WTC11 (cell line): ENCODE measurements around the gene KANK3. TPM values are rescaled to one million over a fixed set of nuclear protein-coding genes. Genes with fewer than 3 reads are reported as not detected.

ENCODE experiments used
- ATAC-seq: fragments of 200-7000 bp; cut with Tn5 transposase; 2 replicates; pipeline ENCODE4 v1.10.0; 2021; ENCODE audit warnings: mild to moderate bottlenecking, moderate library complexity
- CTCF ChIA-PET: fragments of 300-600 bp; sonication (Branson Sonifier 250); formaldehyde crosslinking; loops from one replicate; lab custom pipeline; 2021; ENCODE audit warnings: antibody characterized with exemption; lab: Charles Lee
- POLR2A ChIA-PET: fragments of 350-600 bp; sonication (Branson Sonifier 250); formaldehyde crosslinking; loops from one replicate; lab custom pipeline; 2021; ENCODE audit warnings: antibody characterized with exemption; lab: Charles Lee
- DNase-seq: peaks from one replicate; pipeline ENCODE4 v3.0.0; 2021; ENCODE audit warnings: low spot score
- H3K27ac Mint-ChIP-seq: 2 replicates; pipeline ENCODE4 v1.8.0; 2021; ENCODE audit warnings: mixed read lengths
- H3K27me3 Mint-ChIP-seq: 2 replicates; pipeline ENCODE4 v1.8.0; 2021; ENCODE audit warnings: low read depth, mild to moderate bottlenecking, moderate library complexity, mixed read lengths
- H3K36me3 Mint-ChIP-seq: 2 replicates; pipeline ENCODE4 v1.8.0; 2021; ENCODE audit warnings: mixed read lengths
- H3K4me1 Mint-ChIP-seq: 2 replicates; pipeline ENCODE4 v1.8.0; 2022; ENCODE audit warnings: mixed read lengths
- H3K4me3 Mint-ChIP-seq: 2 replicates; pipeline ENCODE4 v1.8.0; 2021; ENCODE audit warnings: mild to moderate bottlenecking, moderate library complexity, mixed read lengths
- H3K9me3 Mint-ChIP-seq: 2 replicates; pipeline ENCODE4 v1.8.0; 2021; ENCODE audit warnings: mixed read lengths
- ATF3 ChIP-seq: sonication (generic); formaldehyde crosslinking; conservative IDR thresholded peaks from 2 replicates; pipeline ENCODE4 v1.8.1; 2022; ENCODE audit warnings: mild to moderate bottlenecking, missing genetic modification reagents
- GABPB1 ChIP-seq: sonication (generic); formaldehyde crosslinking; IDR thresholded peaks from 2 replicates; pipeline ENCODE4 v1.8.1; 2023; ENCODE audit warnings: mild to moderate bottlenecking, missing genetic modification reagents
- HMGXB4 ChIP-seq: sonication (generic); formaldehyde crosslinking; IDR thresholded peaks from 2 replicates; pipeline ENCODE4 v1.8.1; 2023; ENCODE audit warnings: mild to moderate bottlenecking, moderate library complexity, missing genetic modification reagents
- KAT7 ChIP-seq: sonication (generic); formaldehyde crosslinking; IDR thresholded peaks from 2 replicates; pipeline ENCODE4 v1.8.1; 2023; ENCODE audit warnings: missing genetic modification reagents, mild to moderate bottlenecking, borderline replicate concordance
- MYBL2 ChIP-seq: sonication (generic); formaldehyde crosslinking; IDR thresholded peaks from 2 replicates; pipeline ENCODE4 v1.8.1; 2023; ENCODE audit warnings: mild to moderate bottlenecking, moderate library complexity, missing genetic modification reagents
- NFE2L1 ChIP-seq: sonication (generic); formaldehyde crosslinking; IDR thresholded peaks from 2 replicates; pipeline ENCODE4 v1.8.1; 2023; ENCODE audit warnings: missing genetic modification reagents
- OVOL2 ChIP-seq: fragments of 250-450 bp; sonication (Bioruptor Pico); IDR thresholded peaks from 2 replicates; pipeline ENCODE4 v1.9.0; 2021; ENCODE audit warnings: mild to moderate bottlenecking, borderline replicate concordance
- RORB ChIP-seq: fragments of 250-450 bp; sonication (Bioruptor Pico); IDR thresholded peaks from 2 replicates; pipeline ENCODE4 v1.9.0; 2021; ENCODE audit warnings: mild to moderate bottlenecking
- ZNF263 ChIP-seq: sonication (generic); formaldehyde crosslinking; IDR thresholded peaks from 2 replicates; pipeline ENCODE4 v1.8.1; 2022; ENCODE audit warnings: low read depth, mild to moderate bottlenecking, moderate library complexity, missing genetic modification reagents
- ZSCAN18 ChIP-seq: fragments of 250-450 bp; sonication (Bioruptor Pico); IDR thresholded peaks from 2 replicates; pipeline ENCODE4 v2.1.2; 2022; ENCODE audit warnings: mild to moderate bottlenecking, moderate library complexity
- total RNA-seq: library from RNA; stranded (reverse); gene quantifications from 3 replicates; pipeline ENCODE4 v1.2.3, GENCODE V29; 2021
- TF ChIP-seq, protein P1 (sequence below): sonication (generic); formaldehyde crosslinking; conservative IDR thresholded peaks from 2 replicates; pipeline ENCODE4 v1.8.1; 2023; ENCODE audit warnings: mild to moderate bottlenecking, low read depth, missing genetic modification reagents, moderate library complexity
- TF ChIP-seq, protein P2 (sequence below): sonication (generic); formaldehyde crosslinking; IDR thresholded peaks from 2 replicates; pipeline ENCODE4 v1.8.1; 2022; ENCODE audit warnings: mild to moderate bottlenecking, moderate library complexity, missing genetic modification reagents
- TF ChIP-seq, protein P3 (sequence below): sonication (generic); formaldehyde crosslinking; IDR thresholded peaks from 2 replicates; pipeline ENCODE4 v1.8.1; 2023; ENCODE audit warnings: mild to moderate bottlenecking, missing genetic modification reagents, moderate library complexity
- TF ChIP-seq, protein P4 (sequence below): fragments of 250-450 bp; sonication (Bioruptor Pico); IDR thresholded peaks from 2 replicates; pipeline ENCODE4 v1.8.0; 2021; ENCODE audit warnings: mild to moderate bottlenecking

The KANK3 gene
- total RNA-seq, 1 experiment from 2014 or later = 8.0 TPM

DNA sequence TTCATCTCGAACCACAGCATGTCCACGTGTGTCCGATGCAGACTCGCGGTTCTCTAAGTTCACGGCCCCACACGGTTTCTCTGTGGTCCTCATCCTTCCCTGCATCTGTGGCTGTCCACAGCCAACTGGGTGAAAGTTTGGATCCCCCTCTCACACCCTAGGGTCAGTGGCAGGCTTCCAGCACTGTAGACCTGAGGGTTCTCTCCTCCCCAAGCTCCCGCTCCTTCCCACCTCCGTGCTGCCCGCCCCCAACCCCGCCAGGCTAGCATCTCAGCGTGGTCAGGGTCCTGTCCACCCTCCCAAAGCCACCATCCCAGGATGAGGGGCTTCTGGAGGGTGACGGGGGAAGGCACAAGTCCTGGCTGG is 23.9 kb upstream of the KANK3 start:
- no peaks in the 10 kb centered on the region for H3K9me3 Mint-ChIP-seq
- peak overlapping the region; percentile 36 for H3K4me3 Mint-ChIP-seq
- TF ChIP-seq, protein P1, sequence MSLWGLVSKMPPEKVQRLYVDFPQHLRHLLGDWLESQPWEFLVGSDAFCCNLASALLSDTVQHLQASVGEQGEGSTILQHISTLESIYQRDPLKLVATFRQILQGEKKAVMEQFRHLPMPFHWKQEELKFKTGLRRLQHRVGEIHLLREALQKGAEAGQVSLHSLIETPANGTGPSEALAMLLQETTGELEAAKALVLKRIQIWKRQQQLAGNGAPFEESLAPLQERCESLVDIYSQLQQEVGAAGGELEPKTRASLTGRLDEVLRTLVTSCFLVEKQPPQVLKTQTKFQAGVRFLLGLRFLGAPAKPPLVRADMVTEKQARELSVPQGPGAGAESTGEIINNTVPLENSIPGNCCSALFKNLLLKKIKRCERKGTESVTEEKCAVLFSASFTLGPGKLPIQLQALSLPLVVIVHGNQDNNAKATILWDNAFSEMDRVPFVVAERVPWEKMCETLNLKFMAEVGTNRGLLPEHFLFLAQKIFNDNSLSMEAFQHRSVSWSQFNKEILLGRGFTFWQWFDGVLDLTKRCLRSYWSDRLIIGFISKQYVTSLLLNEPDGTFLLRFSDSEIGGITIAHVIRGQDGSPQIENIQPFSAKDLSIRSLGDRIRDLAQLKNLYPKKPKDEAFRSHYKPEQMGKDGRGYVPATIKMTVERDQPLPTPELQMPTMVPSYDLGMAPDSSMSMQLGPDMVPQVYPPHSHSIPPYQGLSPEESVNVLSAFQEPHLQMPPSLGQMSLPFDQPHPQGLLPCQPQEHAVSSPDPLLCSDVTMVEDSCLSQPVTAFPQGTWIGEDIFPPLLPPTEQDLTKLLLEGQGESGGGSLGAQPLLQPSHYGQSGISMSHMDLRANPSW (CRISPR knock-in tag) = no peak
- no peak for TF ChIP-seq NFE2L1
- no peak for TF ChIP-seq KAT7 (CRISPR knock-in tag)
- no peak for TF ChIP-seq ZSCAN18 (CRISPR knock-in tag)
- TF ChIP-seq, protein P2, sequence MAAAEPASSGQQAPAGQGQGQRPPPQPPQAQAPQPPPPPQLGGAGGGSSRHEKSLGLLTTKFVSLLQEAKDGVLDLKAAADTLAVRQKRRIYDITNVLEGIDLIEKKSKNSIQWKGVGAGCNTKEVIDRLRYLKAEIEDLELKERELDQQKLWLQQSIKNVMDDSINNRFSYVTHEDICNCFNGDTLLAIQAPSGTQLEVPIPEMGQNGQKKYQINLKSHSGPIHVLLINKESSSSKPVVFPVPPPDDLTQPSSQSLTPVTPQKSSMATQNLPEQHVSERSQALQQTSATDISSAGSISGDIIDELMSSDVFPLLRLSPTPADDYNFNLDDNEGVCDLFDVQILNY = 0 out of 2 replicates have a peak, but pooled peaks have one; percentile 31
- TF ChIP-seq ATF3 (CRISPR knock-in tag) = no peak
- H3K27me3 Mint-ChIP-seq = peaks cover 61% of the 10 kb centered on the region
- H3K27ac Mint-ChIP-seq = no peak overlapping the region
- no peak for ATAC-seq
- no peaks in the 10 kb centered on the region for H3K36me3 Mint-ChIP-seq
- DNase-seq = no peak
- POLR2A ChIA-PET = interaction anchor here (2.7 kb wide), 1 partner anchor 24 kb away, joined by 12 read pairs; the partner anchor contains the start of gene RAB11B
- CTCF ChIA-PET = interaction anchor here (1.1 to 3.0 kb wide), 7 partner anchors 11 to 100 kb away, joined by 3 to 20 read pairs (median 6); partner anchors contain the start of genes MARCHF2 and RAB11B
- peaks cover 24% of the 10 kb centered on the region for H3K4me1 Mint-ChIP-seq

- no peak overlapping the region for H3K4me3 Mint-ChIP-seq
- H3K36me3 Mint-ChIP-seq = no peaks in the 10 kb centered on the region
- POLR2A ChIA-PET = interaction anchor here (0.5 to 2.7 kb wide), 3 partner anchors 25 to 1522 kb away, joined by 3 to 12 read pairs (median 3); partner anchors contain the start of gene RAB11B
- H3K27ac Mint-ChIP-seq = no peak overlapping the region
- peaks cover 24% of the 10 kb centered on the region for H3K4me1 Mint-ChIP-seq
- ATAC-seq (no peak), DNase-seq (no peak)
- TF ChIP-seq, protein P3, sequence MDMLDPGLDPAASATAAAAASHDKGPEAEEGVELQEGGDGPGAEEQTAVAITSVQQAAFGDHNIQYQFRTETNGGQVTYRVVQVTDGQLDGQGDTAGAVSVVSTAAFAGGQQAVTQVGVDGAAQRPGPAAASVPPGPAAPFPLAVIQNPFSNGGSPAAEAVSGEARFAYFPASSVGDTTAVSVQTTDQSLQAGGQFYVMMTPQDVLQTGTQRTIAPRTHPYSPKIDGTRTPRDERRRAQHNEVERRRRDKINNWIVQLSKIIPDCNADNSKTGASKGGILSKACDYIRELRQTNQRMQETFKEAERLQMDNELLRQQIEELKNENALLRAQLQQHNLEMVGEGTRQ (CRISPR knock-in tag) = no peak
- TF ChIP-seq GABPB1 (CRISPR knock-in tag) (no peak), RORB (CRISPR knock-in tag) (no peak)
- peaks cover 66% of the 10 kb centered on the region for H3K27me3 Mint-ChIP-seq
- CTCF ChIA-PET = interaction anchor here (0.6 to 3.0 kb wide), 5 partner anchors 12 to 57 kb away, joined by 3 to 20 read pairs (median 5); partner anchors contain the start of gene MARCHF2
- H3K9me3 Mint-ChIP-seq = no peaks in the 10 kb centered on the region
Measured at GRCh38 chr19:8366121-8366581, 23.1 kb upstream of the KANK3 start.

DNA sequence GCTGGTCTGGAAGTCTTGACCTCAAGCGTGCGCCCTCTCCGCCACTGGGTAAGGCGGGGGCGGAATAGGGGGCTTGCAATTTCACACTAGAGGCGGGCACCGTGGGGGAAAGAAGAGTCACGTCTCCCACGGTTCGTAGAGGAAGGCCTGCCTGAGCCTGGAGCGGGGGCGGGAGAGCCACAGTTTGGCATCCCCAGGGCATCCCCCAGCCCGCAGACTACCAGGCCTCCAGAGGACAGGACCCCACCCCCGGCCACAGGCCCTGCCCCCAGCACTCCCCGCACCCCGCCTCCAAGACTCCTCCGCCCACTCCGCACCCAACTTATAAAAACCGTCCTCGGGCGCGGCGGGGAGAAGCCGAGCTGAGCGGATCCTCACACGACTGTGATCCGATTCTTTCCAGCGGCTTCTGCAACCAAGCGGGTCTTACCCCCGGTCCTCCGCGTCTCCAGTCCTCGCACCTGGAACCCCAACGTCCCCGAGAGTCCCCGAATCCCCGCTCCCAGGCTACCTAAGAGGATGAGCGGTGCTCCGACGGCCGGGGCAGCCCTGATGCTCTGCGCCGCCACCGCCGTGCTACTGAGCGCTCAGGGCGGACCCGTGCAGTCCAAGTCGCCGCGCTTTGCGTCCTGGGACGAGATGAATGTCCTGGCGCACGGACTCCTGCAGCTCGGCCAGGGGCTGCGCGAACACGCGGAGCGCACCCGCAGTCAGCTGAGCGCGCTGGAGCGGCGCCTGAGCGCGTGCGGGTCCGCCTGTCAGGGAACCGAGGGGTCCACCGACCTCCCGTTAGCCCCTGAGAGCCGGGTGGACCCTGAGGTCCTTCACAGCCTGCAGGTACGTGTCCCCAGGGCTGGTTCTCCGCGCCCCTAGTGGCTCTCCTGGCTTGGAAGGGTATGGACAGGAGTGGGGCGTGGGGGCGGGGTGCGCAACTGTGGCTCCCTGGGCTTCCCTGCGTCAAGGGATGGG is 21.0 kb upstream of the KANK3 start, which contains the start of gene ANGPTL4:
Gene ANGPTL4, plus strand, starts transcription at position 353 of the 969 bp plus-strand sequence. Its CDS starts 167 bp downstream, at position 520.
- peak; percentile 77 for ATAC-seq
- no peaks in the 10 kb centered on the region for H3K9me3 Mint-ChIP-seq
- H3K4me1 Mint-ChIP-seq = peaks cover 24% of the 10 kb centered on the region
- TF ChIP-seq HMGXB4 (CRISPR knock-in tag) (peak; percentile 64; the same call in 1 of the 2 replicates), MYBL2 (CRISPR knock-in tag) (no peak), ZNF263 (no peak), OVOL2 (CRISPR knock-in tag) (no peak)
- TF ChIP-seq, protein P4, sequence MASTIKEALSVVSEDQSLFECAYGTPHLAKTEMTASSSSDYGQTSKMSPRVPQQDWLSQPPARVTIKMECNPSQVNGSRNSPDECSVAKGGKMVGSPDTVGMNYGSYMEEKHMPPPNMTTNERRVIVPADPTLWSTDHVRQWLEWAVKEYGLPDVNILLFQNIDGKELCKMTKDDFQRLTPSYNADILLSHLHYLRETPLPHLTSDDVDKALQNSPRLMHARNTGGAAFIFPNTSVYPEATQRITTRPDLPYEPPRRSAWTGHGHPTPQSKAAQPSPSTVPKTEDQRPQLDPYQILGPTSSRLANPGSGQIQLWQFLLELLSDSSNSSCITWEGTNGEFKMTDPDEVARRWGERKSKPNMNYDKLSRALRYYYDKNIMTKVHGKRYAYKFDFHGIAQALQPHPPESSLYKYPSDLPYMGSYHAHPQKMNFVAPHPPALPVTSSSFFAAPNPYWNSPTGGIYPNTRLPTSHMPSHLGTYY (CRISPR knock-in tag) = no peak
- TF ChIP-seq, protein P1 (CRISPR knock-in tag) = no peak

More for the DNA sequence above, 21.0 kb upstream of the KANK3 start, which contains the start of gene ANGPTL4:
- peak; percentile 68 for DNase-seq
- CTCF ChIA-PET = interaction anchor here (0.6 to 3.5 kb wide), 8 partner anchors 10 to 118 kb away, joined by 3 to 37 read pairs (median 4); partner anchors contain the start of gene MARCHF2
- H3K27ac Mint-ChIP-seq = no peak within 1 kb of the TSS
- H3K4me3 Mint-ChIP-seq = peak within 1 kb of the TSS; percentile 75
- H3K27me3 Mint-ChIP-seq = peaks cover 69% of the 10 kb centered on the region
- no peaks in the 10 kb centered on the region for H3K36me3 Mint-ChIP-seq
- POLR2A ChIA-PET = interaction anchor here (0.6 to 1.2 kb wide), 4 partner anchors 10 to 29 kb away, joined by 3 to 5 read pairs (median 3); partner anchors contain the start of gene RAB11B
